Liver (tissue), 9 donors: ENCODE results near the gene LAMTOR2. TPM values are rescaled to one million over a fixed set of nuclear protein-coding genes. Genes with fewer than 3 reads are reported as not detected.

Experiments used
- DNase-seq: peaks from one replicate; pipeline ENCODE4 v3.0.0-alpha.2; 2017; ENCODE audit warnings: low spot score
- H3K27ac ChIP-seq, 2 donors: one replicate each; pipeline ENCODE4 v1.7.0; 2013; ENCODE audit warnings: inconsistent platforms in 2 of 2, low read length in 2 of 2, control low read depth in 1 of 2, low read depth in 1 of 2, mild to moderate bottlenecking in 1 of 2
- H3K27me3 ChIP-seq, 4 donors: one replicate each; pipeline versions ENCODE4 v1.6.1 to v1.7.0; 2013; ENCODE audit warnings: low read length in 3 of 4, inconsistent platforms in 1 of 4, mild to moderate bottlenecking in 1 of 4, moderate library complexity in 1 of 4; ENCODE audit not compliant: control insufficient read depth in 4 of 4, insufficient read depth in 4 of 4
- H3K36me3 ChIP-seq, 4 donors: one replicate each; pipeline versions ENCODE4 v1.6.1 to v1.7.0; 2013; ENCODE audit warnings: low read length in 3 of 4, mild to moderate bottlenecking in 3 of 4, low read depth in 1 of 4, moderate library complexity in 1 of 4; ENCODE audit not compliant: control insufficient read depth in 4 of 4, insufficient read depth in 3 of 4
- H3K4me1 ChIP-seq, 4 donors: one replicate each; pipeline versions ENCODE4 v1.6.1 to v1.7.0; 2013; ENCODE audit warnings: low read length in 3 of 4, mild to moderate bottlenecking in 3 of 4, moderate library complexity in 1 of 4; ENCODE audit not compliant: control insufficient read depth in 4 of 4, insufficient read depth in 4 of 4
- H3K4me3 ChIP-seq, 3 donors: one replicate each; pipeline versions ENCODE4 v1.6.1 to v1.7.0; 2013; ENCODE audit warnings: low read length in 3 of 3, control low read depth in 1 of 3, low read depth in 1 of 3, mild to moderate bottlenecking in 1 of 3
- H3K9ac ChIP-seq, 2 donors: one replicate each; pipeline ENCODE4 v1.7.0; 2013; ENCODE audit warnings: low read length in 2 of 2, mild to moderate bottlenecking in 2 of 2, moderate library complexity in 2 of 2, control low read depth in 1 of 2, low read depth in 1 of 2
- H3K9me3 ChIP-seq, 4 donors: one replicate each; pipeline versions ENCODE4 v1.6.1 to v1.7.0; 2013; ENCODE audit warnings: low read length in 3 of 4; ENCODE audit not compliant: control insufficient read depth in 4 of 4
- ATF3 ChIP-seq: IDR thresholded peaks from 2 replicates; pipeline ENCODE4 v1.6.1; 2016; ENCODE audit warnings: antibody characterized with exemption
- CTCF ChIP-seq: fragments of 150-350 bp; IDR thresholded peaks from 2 replicates; pipeline ENCODE4 v1.5.1; 2017; ENCODE audit warnings: improper control_type of control experiment, low read depth, low read length; ENCODE audit not compliant: missing input control
- EGR1 ChIP-seq, 2 donors: IDR thresholded peaks; 2 replicates each; pipeline ENCODE4 v1.6.1; 2016 to 2018; ENCODE audit warnings: antibody characterized with exemption in 2 of 2, low read depth in 2 of 2
- FOXA1 ChIP-seq: IDR thresholded peaks from 2 replicates; pipeline ENCODE4 v1.6.1; 2016; ENCODE audit warnings: antibody characterized with exemption
- FOXA2 ChIP-seq: IDR thresholded peaks from 2 replicates; pipeline ENCODE4 v1.6.1; 2016; ENCODE audit warnings: antibody characterized with exemption
- GABPA ChIP-seq, 2 donors: IDR thresholded peaks in 1 of 2; conservative IDR thresholded peaks in 1 of 2; 2 replicates each; pipeline ENCODE4 v1.6.1; 2016; ENCODE audit warnings: antibody characterized with exemption in 2 of 2, mild to moderate bottlenecking in 1 of 2, moderate library complexity in 1 of 2
- HNF4A ChIP-seq, 2 donors: conservative IDR thresholded peaks; 2 replicates each; pipeline ENCODE4 v1.6.1; 2016; ENCODE audit warnings: antibody characterized with exemption in 2 of 2, mild to moderate bottlenecking in 2 of 2
- HNF4G ChIP-seq: IDR thresholded peaks from 2 replicates; pipeline ENCODE4 v1.6.1; 2016; ENCODE audit warnings: antibody characterized with exemption
- JUND ChIP-seq, 2 donors: IDR thresholded peaks; 2 replicates each; pipeline ENCODE4 v1.6.1; 2016; ENCODE audit warnings: antibody characterized with exemption in 2 of 2
- MAX ChIP-seq: IDR thresholded peaks from 2 replicates; pipeline ENCODE4 v1.6.1; 2016; ENCODE audit warnings: antibody characterized with exemption
- NR2F2 ChIP-seq: IDR thresholded peaks from 2 replicates; pipeline ENCODE4 v1.6.1; 2016; ENCODE audit warnings: antibody characterized with exemption
- RAD21 ChIP-seq, 2 donors: IDR thresholded peaks; 2 replicates each; pipeline ENCODE4 v1.6.1; 2016; ENCODE audit warnings: antibody characterized with exemption in 2 of 2, mild to moderate bottlenecking in 2 of 2
- REST ChIP-seq: IDR thresholded peaks from 2 replicates; pipeline ENCODE4 v1.6.1; 2016; ENCODE audit warnings: antibody characterized with exemption, mild to moderate bottlenecking
- RXRA ChIP-seq, 2 donors: IDR thresholded peaks; 2 replicates each; pipeline ENCODE4 v1.6.1; 2017 to 2018; ENCODE audit warnings: antibody characterized with exemption in 2 of 2, mild to moderate bottlenecking in 1 of 2
- SP1 ChIP-seq: IDR thresholded peaks from 2 replicates; pipeline ENCODE4 v1.6.1; 2018; ENCODE audit warnings: antibody characterized with exemption, mild to moderate bottlenecking
- TAF1 ChIP-seq: conservative IDR thresholded peaks from 2 replicates; pipeline ENCODE4 v1.6.1; 2016; ENCODE audit warnings: antibody characterized with exemption, mild to moderate bottlenecking
- YY1 ChIP-seq: IDR thresholded peaks from 2 replicates; pipeline ENCODE4 v1.6.1; 2016; ENCODE audit warnings: antibody characterized with exemption, mild to moderate bottlenecking
- ZBTB33 ChIP-seq: IDR thresholded peaks from 2 replicates; pipeline ENCODE4 v1.6.1; 2016; ENCODE audit warnings: antibody characterized with exemption
- WGBS: extraction: QIAGEN DNeasy Blood & Tissue Kit; methylation state at CpG from one replicate; pipeline ENCODE4 v1.1.7; 2013; 5-methylcytosine and 5-hydroxymethylcytosine counted together
- polyA plus RNA-seq, 2 donors: library from polyadenylated mRNA; stranded (reverse) in 1 of 2; unstranded in 1 of 2; fragments of 200-250 nt in 1 of 2; fragments of >200 nt in 1 of 2; fragmentation: Nextera tagmentation in 1 of 2; extraction: Ambion mirVana in 1 of 2; gene quantifications; one replicate each; pipeline versions ENCODE4 v1.2.1 to v1.2.3, GENCODE V29; 2013 to 2015
- total RNA-seq, 2 donors: library from RNA; depleted of rRNA; stranded (reverse); fragments of >200 nt; gene quantifications; one replicate each; pipeline ENCODE4 v1.2.3, GENCODE V29; 2014
- donor health status: healthy.
- donor health status: healthy.
- donor health status: healthy.
- donor health status: healthy.
- donor health status: healthy.

Gene LAMTOR2
- total and polyA plus RNA-seq, 4 donors: 30.4 to 152 (median 79.0) TPM

- no peaks in the 10 kb centered on the region for H3K27me3 ChIP-seq
- DNase-seq: no peak
- TF ChIP-seq REST (no peak), MAX (no peak), JUND (IDR thresholded peaks at IDR 0.05) (no peak), FOXA1 (no peak), RXRA (IDR thresholded peaks at IDR 0.05) (no peak), ZBTB33 (no peak), SP1 (no peak), YY1 (no peak), EGR1 (IDR thresholded peaks at IDR 0.05; ENCODE audit: low read depth in 2 of 2) (no peak), HNF4G (no peak), HNF4A (conservative IDR thresholded peaks at IDR 0.05) (no peak), TAF1 (no peak), NR2F2 (no peak), ATF3 (no peak), GABPA (IDR thresholded peaks at IDR 0.05 in 1 of 2, conservative IDR thresholded peaks at IDR 0.05 in 1 of 2) (no peak), RAD21 (IDR thresholded peaks at IDR 0.05) (no peak), FOXA2 (no peak), CTCF (no peak)
- no peaks in the 10 kb centered on the region for H3K9me3 ChIP-seq
- H3K4me1 ChIP-seq: peaks cover 0 to 14% (median 9%) of the 10 kb centered on the region in 4 donors
- no peak overlapping the region for H3K9ac ChIP-seq
- no peak overlapping the region for H3K27ac ChIP-seq
- whole genome bisulfite sequencing: 78% methylated on average over 4 of the region's 4 CpGs
- H3K4me3 ChIP-seq: no peak overlapping the region
- H3K36me3 ChIP-seq: peaks cover 10 to 18% (median 15%) of the 10 kb centered on the region in 4 donors
Measured at GRCh38 chr1:156004843-156005584, 49.6 kb upstream of the LAMTOR2 start.
